Stimulated activated naive CD8-positive, alpha-beta T cell treated with anti-CD3 and anti-CD28 coated beads, Interleukin-15, Interleukin-2, amounts not matched to agents 100 ng/mL and 50 ng/mL, for 24 hours (primary cell): ENCODE results near the gene CHST13.
"Not testable (repeated sequence)": the region's sequence is repeated elsewhere in the genome, so short reads cannot be mapped to it uniquely, and the experiment has no call there.

Experiments
- H3K27ac Mint-ChIP-seq: one replicate; pipeline ENCODE4 v1.8.0; 2021; ENCODE audit warnings: mild to moderate bottlenecking, mixed read lengths
- H3K27me3 Mint-ChIP-seq: one replicate; pipeline ENCODE4 v1.8.0; 2021; ENCODE audit warnings: mixed read lengths
- H3K36me3 Mint-ChIP-seq: one replicate; pipeline ENCODE4 v1.8.0; 2021; ENCODE audit warnings: low read depth, mixed read lengths
- H3K4me1 Mint-ChIP-seq: one replicate; pipeline ENCODE4 v1.8.0; 2021; ENCODE audit warnings: low read depth, mixed read lengths
- H3K4me3 Mint-ChIP-seq: one replicate; pipeline ENCODE4 v1.8.0; 2021; ENCODE audit warnings: mild to moderate bottlenecking, mixed read lengths
- H3K9me3 Mint-ChIP-seq: one replicate; pipeline ENCODE4 v1.8.0; 2021; ENCODE audit warnings: mixed read lengths

Gene CHST13

GRCh38 chr3:126581569-126581968 is 57.6 kb downstream of the CHST13 start:
- no peaks in the 10 kb centered on the region for H3K27me3 Mint-ChIP-seq
- no peaks in the 10 kb centered on the region for H3K36me3 Mint-ChIP-seq
- peaks cover 4% of the 10 kb centered on the region for H3K9me3 Mint-ChIP-seq
- no peaks in the 10 kb centered on the region for H3K4me1 Mint-ChIP-seq
- no peak overlapping the region for H3K27ac Mint-ChIP-seq
- H3K4me3 Mint-ChIP-seq = no peak overlapping the region

DNA sequence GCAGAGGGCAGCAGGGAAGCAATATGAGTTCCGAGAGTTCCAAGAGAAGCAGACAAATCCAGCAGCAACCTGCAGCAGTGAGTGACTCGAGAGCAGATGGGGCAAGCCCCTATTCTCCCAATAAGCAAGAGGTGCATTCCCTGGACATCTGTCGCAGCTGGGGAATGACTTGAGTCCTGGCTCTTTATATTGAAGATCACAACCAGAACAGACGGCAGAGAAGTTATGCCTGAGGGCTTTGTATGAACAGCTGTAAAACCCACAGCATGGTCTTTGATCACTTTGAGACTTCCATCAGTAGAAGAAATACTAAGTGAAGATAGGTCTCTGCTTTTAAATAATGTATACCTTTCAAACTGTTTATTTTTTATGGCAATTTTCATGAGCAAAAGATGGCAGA is 58.4 kb downstream of the CHST13 start:
- Mint-ChIP-seq H3K9me3 (peaks cover 4% of the 10 kb centered on the region), H3K4me3 (no peak overlapping the region), H3K36me3 (no peaks in the 10 kb centered on the region), H3K27me3 (no peaks in the 10 kb centered on the region), H3K27ac (no peak overlapping the region), H3K4me1 (no peaks in the 10 kb centered on the region)

- not testable (repeated sequence) for H3K4me1 Mint-ChIP-seq, H3K36me3 Mint-ChIP-seq, H3K4me3 Mint-ChIP-seq, H3K27ac Mint-ChIP-seq
- peaks cover 10% of the 10 kb centered on the region for H3K27me3 Mint-ChIP-seq
- H3K9me3 Mint-ChIP-seq = peaks cover 27% of the 10 kb centered on the region
Observed at GRCh38 chr3:126591515-126591914, 67.6 kb downstream of the CHST13 start.
